IPS-18a (cell line): Measurements from ENCODE around the gene APBB3.

ENCODE experiments used
- H3K27ac ChIP-seq: one replicate; pipeline ENCODE4 v1.5.1; 2013; ENCODE audit warnings: low read length
- H3K27me3 ChIP-seq: one replicate; pipeline ENCODE4 v1.6.1; 2013; ENCODE audit warnings: mild to moderate bottlenecking, low read length; ENCODE audit not compliant: control insufficient read depth, insufficient read depth
- H3K36me3 ChIP-seq: one replicate; pipeline ENCODE4 v1.6.1; 2013; ENCODE audit warnings: low read depth, low read length; ENCODE audit not compliant: control insufficient read depth
- H3K4me1 ChIP-seq: one replicate; pipeline ENCODE4 v1.6.1; 2013; ENCODE audit warnings: low read depth, low read length; ENCODE audit not compliant: control insufficient read depth
- H3K4me3 ChIP-seq: one replicate; pipeline ENCODE4 v1.5.1; 2013; ENCODE audit warnings: low read length
- H3K9ac ChIP-seq: one replicate; pipeline ENCODE4 v1.6.1; 2013; ENCODE audit warnings: mild to moderate bottlenecking, low read length, moderate library complexity
- H3K9me3 ChIP-seq: one replicate; pipeline ENCODE4 v1.6.1; 2013; ENCODE audit warnings: low read depth, low read length; ENCODE audit not compliant: control insufficient read depth

APBB3 gene

GRCh38 chr5:140550147-140551079 lies 14.0 kb downstream of the APBB3 start:
- Histone ChIP-seq H3K36me3 (peaks cover 33% of the 10 kb centered on the region), H3K9me3 (no peaks in the 10 kb centered on the region), H3K27me3 (no peaks in the 10 kb centered on the region), H3K27ac (no peak overlapping the region), H3K4me3 (no peak overlapping the region), H3K9ac (no peak overlapping the region), H3K4me1 (peaks cover 9% of the 10 kb centered on the region)

GRCh38 chr5:140549237-140550144 lies 14.9 kb downstream of the APBB3 start:
- no peak overlapping the region for H3K27ac ChIP-seq

GRCh38 chr5:140548791-140549190 lies 15.6 kb downstream of the APBB3 start:
- Histone ChIP-seq H3K36me3 (peaks cover 33% of the 10 kb centered on the region), H3K4me3 (no peak overlapping the region), H3K9me3 (no peaks in the 10 kb centered on the region), H3K4me1 (peaks cover 9% of the 10 kb centered on the region), H3K27me3 (no peaks in the 10 kb centered on the region), H3K9ac (no peak overlapping the region), H3K27ac (no peak overlapping the region)

More at GRCh38 chr5:140549237-140550144, 14.9 kb downstream of the APBB3 start:
- no peaks in the 10 kb centered on the region for H3K9me3 ChIP-seq
- peaks cover 33% of the 10 kb centered on the region for H3K36me3 ChIP-seq
- H3K9ac ChIP-seq = no peak overlapping the region
- no peak overlapping the region for H3K4me3 ChIP-seq
- H3K4me1 ChIP-seq = peaks cover 9% of the 10 kb centered on the region
- no peaks in the 10 kb centered on the region for H3K27me3 ChIP-seq

DNA sequence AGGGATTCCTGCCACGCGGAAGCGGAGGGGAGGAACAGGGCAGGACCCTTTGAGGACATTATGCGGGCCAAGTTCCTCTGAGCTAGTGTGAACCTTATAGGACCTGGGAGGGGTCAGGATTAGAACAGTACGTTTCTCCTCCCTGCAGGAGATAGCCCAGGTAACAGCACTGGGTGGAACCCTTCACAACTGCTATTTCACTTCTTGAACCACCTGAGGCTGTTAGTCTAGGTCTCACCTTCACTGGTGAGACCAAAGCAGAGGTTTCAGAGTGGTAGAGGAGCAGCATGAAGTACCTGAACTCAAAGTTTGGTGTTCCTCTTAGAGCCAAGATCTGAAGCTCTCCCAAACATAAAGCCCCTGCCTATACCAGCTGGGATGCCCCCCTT lies 16.1 kb downstream of the APBB3 start:
- H3K4me3 ChIP-seq = peak overlapping the region; percentile 63

GRCh38 chr5:140547508-140548299 lies 16.7 kb downstream of the APBB3 start, which contains the start of gene EIF4EBP3:
EIF4EBP3 (plus strand) TSS chr5:140547662; CDS start chr5:140547738, 76 bp downstream.
- peaks cover 33% of the 10 kb centered on the region for H3K36me3 ChIP-seq
- no peaks in the 10 kb centered on the region for H3K27me3 ChIP-seq
- peak within 1 kb of the TSS; percentile 63 for H3K4me3 ChIP-seq
- peak within 1 kb of the TSS; percentile 68 for H3K9ac ChIP-seq
- H3K4me1 ChIP-seq = peaks cover 9% of the 10 kb centered on the region
- H3K9me3 ChIP-seq = no peaks in the 10 kb centered on the region
- H3K27ac ChIP-seq = peak within 1 kb of the TSS; percentile 56

More for the DNA sequence above, 16.1 kb downstream of the APBB3 start:
- H3K9ac ChIP-seq = peak overlapping the region; percentile 68
- H3K9me3 ChIP-seq = no peaks in the 10 kb centered on the region
- peak overlapping the region; percentile 56 for H3K27ac ChIP-seq
- peaks cover 33% of the 10 kb centered on the region for H3K36me3 ChIP-seq
- no peaks in the 10 kb centered on the region for H3K27me3 ChIP-seq
- peaks cover 9% of the 10 kb centered on the region for H3K4me1 ChIP-seq

DNA sequence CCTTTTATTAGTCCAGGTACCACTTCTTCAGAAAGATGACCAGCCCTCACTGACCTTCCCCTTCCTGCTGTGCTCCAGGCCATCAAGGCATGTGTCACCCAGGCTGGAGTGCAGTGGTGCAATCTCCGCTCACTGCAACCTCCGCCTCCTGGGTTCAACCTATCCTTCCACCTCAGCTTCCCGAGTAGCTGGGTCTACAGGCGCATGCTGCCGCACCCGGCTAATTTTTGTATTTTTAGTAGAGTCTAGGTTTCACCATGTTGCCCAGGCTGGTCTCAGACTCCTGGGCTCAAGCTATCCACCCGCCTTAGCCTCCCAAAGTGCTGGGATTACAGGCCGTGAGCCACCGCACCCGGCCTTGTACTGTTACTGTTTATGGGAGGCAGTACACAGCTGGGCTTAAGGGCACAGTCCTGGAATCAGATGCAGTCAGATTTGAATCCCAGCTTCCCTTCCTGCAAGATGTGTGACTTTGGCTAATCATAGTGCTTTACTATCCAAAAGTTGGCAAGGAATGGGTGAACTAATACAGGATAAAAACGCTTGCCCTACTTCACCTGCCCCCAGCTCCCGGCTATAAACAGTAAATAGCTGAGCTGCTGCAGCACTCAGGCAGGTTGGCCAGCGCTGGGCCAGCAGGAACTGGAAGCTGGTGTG lies 17.4 kb downstream of the APBB3 start:
- H3K4me1 ChIP-seq = peaks cover 9% of the 10 kb centered on the region
- H3K4me3 ChIP-seq = peak overlapping the region; percentile 32
- no peak overlapping the region for H3K27ac ChIP-seq
- no peaks in the 10 kb centered on the region for H3K9me3 ChIP-seq
- peak overlapping the region; percentile 3 for H3K9ac ChIP-seq
- peaks cover 34% of the 10 kb centered on the region for H3K36me3 ChIP-seq
- H3K27me3 ChIP-seq = no peaks in the 10 kb centered on the region

GRCh38 chr5:140545606-140546005 lies 18.8 kb downstream of the APBB3 start:
- Histone ChIP-seq H3K4me3 (no peak overlapping the region), H3K4me1 (peaks cover 9% of the 10 kb centered on the region), H3K27me3 (no peaks in the 10 kb centered on the region), H3K27ac (no peak overlapping the region), H3K9me3 (no peaks in the 10 kb centered on the region), H3K36me3 (peaks cover 34% of the 10 kb centered on the region), H3K9ac (no peak overlapping the region)

GRCh38 chr5:140544986-140545385 lies 19.4 kb downstream of the APBB3 start:
- H3K27me3 ChIP-seq = no peaks in the 10 kb centered on the region
- H3K4me1 ChIP-seq = peaks cover 9% of the 10 kb centered on the region
- H3K9ac ChIP-seq = no peak overlapping the region
- H3K27ac ChIP-seq = no peak overlapping the region
- no peaks in the 10 kb centered on the region for H3K9me3 ChIP-seq
- H3K4me3 ChIP-seq = no peak overlapping the region
- H3K36me3 ChIP-seq = peaks cover 34% of the 10 kb centered on the region

DNA sequence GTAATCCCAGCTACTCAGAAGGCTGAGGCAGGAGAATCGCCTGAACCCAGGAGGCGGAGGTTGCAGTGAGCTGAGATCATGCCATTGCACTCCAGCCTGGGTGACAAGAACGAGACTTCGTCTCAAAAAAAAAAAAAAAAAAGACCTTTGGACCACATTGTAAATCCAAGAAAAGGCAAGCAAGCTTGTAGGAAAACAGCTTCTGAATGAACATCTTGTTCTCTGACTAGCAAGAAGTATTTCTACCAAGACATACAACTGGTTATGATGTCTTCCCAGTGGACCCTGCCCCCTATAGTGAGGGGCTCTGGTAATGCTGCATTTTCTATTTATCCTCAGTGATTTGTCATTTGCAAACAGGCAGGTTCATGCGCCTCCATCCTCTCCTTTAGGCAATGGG lies 21.4 kb downstream of the APBB3 start:
- Histone ChIP-seq H3K4me1 (peaks cover under 1% of the 10 kb centered on the region), H3K9me3 (no peaks in the 10 kb centered on the region), H3K9ac (no peak overlapping the region), H3K36me3 (peaks cover 42% of the 10 kb centered on the region), H3K27ac (no peak overlapping the region), H3K4me3 (no peak overlapping the region), H3K27me3 (no peaks in the 10 kb centered on the region)

GRCh38 chr5:140540227-140540626 lies 24.2 kb downstream of the APBB3 start:
- Histone ChIP-seq H3K9ac (no peak overlapping the region), H3K36me3 (peaks cover 59% of the 10 kb centered on the region), H3K4me1 (no peaks in the 10 kb centered on the region)

More at GRCh38 chr5:140540227-140540626, 24.2 kb downstream of the APBB3 start:
- Histone ChIP-seq H3K27me3 (no peaks in the 10 kb centered on the region), H3K9me3 (no peaks in the 10 kb centered on the region), H3K27ac (no peak overlapping the region), H3K4me3 (no peak overlapping the region)
